ENCODE measurements around the gene DNAJC22.

Gene DNAJC22

DNA sequence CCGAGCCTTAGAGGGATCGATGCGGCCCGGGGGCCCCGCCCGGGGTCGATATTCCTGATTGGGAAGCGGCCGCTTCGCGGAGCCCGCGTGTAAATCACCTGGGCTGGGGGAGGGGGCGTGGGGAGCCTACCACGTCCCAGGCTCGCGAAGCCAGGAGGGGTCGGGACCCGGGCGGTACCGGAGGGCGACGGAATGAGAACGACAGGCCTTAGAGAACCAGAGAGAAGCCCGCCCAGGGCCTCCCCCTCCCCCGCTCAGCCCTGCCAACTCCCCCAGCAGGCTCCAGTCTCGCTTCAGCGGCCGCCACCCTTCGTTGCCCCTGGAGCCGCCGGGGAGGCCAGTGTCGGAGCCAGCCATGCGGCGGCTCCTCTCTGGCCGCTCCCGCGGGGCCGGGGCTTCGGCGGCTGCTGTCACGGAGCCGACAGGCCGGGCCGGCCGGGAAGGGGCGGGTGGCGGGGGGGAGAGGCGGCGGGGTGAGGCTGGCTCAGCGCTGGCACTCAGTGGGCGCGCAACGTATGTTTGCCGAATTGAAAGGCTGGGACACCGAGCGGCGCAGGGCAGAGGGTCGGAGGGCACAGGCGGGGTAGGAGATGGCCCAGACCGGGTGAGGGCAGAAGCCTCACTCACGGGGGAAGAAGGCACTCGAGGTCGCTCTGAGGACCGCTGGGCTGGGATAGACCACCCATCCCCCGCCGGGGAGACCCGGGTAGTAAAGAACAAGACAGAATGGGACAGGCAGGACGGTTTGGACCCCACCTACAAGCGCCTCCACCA, 1.4 kb upstream of the DNAJC22 start:
- no peak for DNase-seq

DNA sequence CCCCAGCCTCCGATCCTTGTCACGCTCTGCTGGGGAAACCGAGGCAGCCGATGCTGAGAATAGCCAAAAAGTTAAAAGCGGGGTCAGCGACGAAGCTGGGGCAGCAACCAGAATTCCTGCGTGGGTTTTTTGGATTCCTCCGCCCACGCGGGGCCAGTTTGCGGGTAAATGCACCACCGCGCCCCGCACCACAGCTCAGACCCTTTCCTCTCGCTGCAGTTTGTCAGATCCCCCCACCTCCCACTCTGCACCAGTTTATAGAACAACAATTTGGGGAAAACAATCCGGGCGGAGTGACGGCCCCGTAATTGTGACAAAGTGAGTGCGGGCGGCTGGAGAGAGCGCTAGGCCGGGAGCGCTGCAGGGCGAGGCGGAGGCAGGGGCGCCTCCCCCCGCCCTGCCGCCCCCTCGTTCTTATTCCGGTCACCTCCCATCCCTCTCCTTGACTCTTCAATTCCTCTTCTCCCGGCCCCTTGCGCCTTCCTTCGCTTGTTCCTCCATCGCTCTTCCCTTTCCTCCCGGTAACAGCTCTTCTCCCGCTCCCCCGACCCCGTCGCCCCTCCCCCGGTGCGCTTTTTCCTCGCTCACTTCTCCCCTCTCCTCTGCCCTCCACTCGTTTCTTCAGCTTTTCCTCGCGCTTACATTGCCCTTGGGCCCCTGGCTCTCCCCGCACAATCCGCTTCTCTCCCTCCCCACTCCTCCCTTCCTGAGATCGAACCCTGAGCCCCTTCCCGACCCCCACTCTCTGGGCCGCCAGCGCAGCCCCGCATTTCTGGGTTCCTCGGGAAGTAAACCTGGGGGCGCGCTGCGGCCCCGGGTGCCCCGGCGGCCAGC, 646 bp upstream of the DNAJC22 start:
- no peak for DNase-seq

DNA sequence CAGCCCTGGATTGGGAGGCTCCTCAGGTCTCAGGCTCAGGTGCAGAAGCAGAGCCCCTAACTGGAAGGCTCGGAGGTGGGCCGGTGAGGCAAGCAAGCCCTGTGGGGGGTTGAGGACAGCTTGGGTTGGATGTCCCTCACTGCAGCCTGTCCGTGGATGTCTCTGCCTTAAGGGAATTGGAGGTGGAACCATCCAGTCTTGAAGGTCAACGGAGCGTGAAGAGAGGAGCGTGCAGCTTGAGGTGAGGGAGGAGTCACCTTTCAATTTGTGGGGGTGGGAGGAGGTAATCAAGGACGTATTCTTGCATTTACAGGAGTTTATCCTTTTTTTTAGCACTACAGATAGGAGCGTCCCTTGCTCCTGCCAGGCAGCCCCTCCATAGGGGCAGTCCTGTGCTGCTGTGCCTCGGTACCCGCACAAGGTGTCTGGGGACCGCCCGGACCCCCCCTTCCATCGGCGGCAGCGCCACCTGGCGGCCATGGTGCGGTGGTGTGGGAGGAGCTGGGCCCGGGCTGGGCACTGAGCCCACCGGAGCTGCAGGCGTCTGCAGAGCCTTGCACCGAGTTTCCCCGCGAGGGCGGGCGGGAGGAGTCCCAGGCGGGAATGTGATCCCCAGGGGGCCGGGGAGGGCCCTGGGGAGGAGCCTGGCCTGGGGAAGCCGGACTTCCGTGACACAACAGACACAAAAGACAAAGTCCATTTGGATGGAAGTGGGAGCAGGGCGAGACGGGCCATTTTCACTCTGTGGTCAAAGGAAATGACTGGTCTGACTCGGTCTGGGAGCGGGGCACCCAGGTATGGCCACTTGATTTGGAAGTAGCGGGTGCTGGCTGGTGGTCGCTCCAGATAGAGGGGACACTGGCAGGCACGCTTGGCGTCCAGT, 864 bp downstream of the DNAJC22 start:
- peak; percentile 83 for DNase-seq

DNA sequence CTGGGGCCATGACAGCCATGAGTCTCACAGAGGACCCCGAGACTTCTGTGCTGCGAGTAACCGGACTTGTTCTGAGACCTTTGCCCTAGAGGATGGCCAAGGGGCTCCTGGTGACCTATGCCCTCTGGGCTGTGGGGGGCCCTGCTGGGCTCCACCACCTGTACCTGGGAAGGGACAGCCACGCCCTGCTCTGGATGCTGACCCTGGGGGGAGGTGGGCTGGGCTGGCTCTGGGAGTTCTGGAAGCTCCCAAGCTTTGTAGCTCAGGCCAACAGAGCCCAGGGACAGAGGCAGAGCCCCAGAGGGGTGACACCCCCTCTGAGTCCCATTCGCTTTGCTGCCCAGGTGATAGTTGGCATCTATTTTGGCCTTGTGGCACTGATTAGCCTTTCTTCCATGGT, 2.1 kb downstream of the DNAJC22 start:
- no peak for DNase-seq

DNA sequence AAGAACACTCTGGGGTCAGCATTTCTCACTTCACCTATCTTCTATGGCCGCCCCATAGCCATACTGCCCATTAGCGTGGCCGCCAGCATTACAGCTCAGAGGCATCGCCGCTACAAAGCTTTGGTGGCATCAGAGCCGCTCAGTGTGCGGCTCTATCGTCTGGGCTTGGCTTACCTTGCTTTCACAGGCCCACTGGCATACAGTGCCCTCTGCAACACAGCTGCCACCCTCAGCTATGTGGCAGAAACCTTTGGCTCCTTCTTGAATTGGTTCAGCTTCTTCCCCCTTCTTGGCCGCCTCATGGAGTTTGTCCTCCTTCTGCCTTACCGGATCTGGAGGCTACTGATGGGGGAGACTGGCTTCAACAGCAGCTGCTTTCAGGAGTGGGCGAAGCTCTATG, 2.6 kb downstream of the DNAJC22 start:
- no peak for DNase-seq

DNA sequence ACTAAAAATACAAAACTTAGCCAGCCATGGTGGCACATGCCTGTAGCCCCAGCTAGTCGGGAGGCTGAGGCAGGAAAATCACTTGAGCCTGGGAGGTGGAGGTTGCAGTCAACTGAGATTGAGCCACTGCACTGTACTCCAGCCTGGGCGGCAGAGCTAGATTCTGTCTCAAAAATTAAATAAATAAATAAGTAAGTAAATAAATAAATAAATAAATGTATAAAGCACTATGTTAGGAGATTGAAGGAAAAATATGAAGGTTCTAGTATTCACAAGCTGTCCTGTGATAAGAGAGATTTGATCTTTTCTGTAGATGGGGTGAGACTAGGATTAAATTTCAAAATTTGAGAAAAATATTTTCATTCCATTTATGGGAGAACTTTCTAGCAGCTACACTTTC, 5.7 kb downstream of the DNAJC22 start:
- no peak for DNase-seq

DNA sequence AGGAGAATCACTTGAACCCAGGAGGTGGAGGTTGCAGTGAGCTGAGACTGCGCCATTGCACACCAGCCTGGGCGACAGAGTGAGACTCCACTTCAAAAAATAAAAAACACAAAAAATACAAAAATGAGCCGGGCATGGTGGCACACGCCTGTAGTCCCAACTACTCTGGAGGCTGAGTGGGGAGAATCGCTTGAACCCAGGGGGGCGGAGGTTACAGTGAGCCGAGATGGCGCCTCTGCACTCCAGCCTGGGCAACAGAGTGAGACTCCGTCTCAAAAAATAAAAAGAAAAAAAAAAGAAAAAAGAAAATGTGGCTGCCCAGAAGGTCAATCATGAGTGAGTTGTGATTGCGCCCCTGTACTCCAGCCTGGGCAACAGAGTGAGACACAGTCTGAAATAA, 9.2 kb downstream of the DNAJC22 start:
- no peak for DNase-seq

DNA sequence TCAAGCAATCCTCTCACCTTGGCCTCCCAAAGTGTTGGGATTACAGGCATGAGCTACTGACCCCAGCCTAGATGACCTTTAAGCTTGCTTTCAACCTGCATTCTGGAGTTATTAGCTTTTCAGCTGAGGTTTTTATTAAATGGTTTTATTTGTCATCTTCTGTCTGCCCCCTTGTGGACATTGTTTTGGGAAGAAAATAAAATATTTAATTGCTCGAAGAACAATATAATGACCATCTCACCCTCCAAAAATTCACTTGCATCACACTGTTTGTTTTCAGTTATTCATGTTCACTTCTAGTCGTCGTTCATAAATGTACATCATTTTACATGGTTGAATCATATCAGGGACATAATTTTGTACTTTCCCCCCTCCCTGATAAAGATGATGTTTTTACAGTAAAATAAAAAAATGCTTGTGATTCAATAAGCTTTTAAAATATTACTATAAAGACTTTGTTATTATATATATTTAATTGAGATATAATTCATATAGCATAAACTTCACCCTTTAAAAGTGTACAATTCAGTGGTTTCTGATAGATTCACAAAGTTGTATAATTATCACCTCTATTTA, 10.5 kb downstream of the DNAJC22 start:
- DNase-seq = no peak

DNA sequence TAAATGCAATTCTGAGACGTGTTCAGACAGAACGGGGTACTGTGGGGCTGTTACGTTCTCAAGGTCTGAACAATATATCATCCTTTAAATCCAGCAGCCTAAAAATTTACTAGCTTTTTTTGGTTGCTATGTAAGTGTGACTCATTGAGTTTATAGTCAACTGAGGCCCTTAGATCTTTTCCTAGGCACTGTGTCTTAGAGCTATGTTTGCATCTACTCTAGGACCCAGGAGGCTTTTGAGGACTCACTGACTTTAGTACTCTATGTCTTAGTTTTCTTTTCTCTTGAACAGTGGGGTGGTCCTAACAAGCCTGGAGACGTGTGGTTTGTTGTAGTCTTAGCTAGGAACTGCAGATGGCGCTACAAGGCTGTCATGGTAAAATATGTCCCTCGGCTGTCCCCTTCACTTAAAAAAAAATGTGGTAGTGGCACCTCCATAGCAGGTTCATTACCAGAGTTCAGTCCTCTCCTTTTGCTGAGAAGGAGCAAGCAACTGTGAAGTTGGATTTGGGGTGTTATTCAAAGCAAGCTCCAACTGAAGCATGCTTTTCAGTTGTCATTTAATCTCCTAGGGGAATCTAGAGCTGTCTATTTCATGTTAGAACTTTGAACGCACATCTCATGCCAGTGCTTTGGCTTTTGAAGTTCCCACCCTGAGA, 11.9 kb downstream of the DNAJC22 start:
- DNase-seq = peak; percentile 88

DNA sequence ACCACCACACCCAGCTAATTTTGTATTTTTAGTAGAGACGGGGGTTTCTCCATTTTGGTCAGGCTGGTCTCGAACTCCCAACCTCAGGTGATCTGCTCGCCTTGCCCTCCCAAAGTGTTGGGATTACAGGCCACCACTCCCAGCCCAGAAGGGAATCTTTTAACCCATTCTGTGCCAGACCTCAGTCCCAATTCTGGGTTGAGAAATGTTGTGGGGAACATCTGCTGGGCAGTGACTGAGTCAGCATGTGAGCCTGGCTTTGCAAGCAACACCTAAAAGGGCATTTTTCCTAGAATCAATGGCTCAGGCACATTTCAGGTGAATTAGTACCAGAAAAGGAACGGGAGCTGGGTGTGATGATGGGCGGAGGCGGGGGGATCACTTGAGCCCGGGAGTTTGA, 13.0 kb downstream of the DNAJC22 start:
- DNase-seq = no peak

DNA sequence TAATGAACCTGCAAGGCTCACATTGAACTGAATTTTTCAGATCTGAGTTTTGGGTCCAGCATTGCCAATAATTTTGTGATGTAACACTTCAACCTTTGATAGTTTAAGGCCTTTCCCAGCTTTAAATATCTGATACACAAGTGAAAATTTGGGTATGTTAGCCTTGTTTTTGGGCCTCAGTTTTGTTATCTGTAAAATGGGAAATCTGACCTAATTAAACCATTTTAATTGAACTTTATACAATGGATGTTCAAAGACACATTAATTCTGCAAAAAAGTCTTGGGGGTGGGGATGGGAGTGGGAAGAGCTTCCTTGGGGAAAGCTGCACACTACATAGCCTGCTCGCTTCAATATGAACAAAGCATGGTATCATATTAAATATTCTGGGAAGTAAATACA, 15.4 kb downstream of the DNAJC22 start:
- no peak for DNase-seq

DNA sequence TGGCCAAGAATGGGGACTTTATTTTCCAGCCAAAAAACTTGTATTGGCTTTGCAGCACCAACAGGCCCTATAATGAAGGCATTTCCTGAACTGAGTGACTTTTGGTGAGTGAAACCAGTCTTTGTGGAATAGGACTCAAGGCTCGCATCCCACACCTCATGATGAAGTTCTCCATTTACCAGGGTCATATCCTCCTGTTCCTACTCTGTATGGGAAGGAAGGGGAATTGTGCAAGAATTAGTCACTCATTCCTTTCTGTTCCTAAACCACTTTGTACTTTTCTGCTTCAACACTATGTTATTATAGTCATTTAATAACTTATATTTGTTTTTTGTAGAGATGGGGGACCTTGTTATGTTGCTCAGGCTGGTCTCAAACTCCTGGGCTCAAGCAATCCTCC, 18.3 kb downstream of the DNAJC22 start:
- no peak for DNase-seq

DNA sequence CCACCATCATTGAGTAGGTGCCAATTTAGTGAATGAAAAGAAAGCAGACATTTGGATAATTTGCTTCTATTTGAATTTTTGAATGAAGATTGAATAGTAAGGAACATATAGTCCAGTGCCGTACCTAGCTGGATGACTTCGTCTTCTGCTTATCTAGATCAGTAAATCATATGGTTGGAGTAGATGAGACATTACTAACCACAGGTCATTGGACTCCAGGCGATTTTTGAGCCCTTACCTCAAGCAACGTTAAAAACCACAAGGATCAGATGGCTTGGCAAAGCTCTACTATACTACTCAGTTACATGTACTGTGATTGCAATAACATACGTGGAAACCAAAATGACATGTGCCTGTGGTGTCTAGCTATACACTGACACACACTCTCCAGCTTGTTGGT, 18.9 kb downstream of the DNAJC22 start:
- DNase-seq = no peak

DNA sequence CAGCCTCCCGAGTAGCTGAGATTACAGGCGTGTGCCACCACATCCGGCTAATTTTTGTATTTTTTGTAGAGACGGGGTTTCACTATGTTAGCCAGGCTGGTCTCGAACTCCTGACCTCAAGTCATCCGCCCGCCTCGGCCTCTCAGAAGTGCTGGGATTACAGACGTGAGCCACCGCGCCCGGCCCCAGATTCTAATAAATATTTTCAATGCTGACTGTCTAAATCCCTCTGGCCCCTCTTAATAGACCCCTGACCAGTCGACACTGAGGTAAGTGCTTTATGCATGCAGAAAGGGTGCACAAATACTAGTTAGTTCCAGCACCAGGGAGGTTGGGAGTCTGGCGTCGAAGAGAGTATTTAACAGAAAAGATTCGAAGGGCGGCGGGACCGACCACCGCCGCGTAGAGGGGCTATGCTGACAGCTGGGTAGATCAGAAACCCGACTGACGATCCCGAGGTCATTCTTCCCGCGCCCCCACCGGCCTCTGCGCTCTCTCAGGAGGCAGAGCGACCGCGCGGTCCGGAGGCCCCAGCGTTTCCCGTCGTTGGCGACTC, 19.5 kb downstream of the DNAJC22 start:
- DNase-seq = no peak

DNA sequence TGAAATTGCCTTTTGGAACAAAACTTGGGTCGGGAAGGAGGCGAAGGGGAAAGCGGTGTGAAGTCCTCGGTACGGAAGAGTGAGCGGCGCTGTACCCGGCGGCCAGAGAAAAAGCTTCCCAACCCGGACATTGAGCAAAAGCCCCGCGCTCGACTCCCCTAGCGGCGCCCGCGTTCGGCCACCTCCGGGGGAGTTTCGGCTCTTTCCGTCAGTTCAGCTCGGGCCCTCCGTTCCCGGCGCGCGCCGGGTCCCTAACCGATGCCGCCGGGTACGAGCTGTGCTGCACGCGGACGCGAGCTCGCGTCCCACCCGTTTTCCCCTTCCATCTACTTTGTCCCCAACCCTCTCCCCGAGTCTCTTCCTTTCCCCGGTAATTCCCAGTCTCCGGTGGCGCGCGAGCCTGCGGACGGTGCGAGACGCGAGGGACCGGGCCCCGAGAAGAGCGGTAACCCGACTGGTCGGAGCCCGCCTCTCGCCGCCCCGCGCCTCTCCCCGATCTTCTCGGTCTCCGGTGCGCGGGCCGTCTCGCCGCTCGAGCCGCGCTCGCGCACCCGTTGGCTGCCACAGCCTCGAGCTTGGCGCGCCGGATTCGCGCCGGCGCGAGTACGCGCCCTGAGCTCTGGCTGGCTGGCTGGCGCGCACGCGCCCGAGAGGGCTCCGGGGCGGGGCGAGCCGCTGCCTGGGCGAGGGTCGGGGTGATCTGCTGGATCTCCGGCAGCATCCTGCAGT, 20.1 kb downstream of the DNAJC22 start:
- DNase-seq = peak; percentile 92

DNA sequence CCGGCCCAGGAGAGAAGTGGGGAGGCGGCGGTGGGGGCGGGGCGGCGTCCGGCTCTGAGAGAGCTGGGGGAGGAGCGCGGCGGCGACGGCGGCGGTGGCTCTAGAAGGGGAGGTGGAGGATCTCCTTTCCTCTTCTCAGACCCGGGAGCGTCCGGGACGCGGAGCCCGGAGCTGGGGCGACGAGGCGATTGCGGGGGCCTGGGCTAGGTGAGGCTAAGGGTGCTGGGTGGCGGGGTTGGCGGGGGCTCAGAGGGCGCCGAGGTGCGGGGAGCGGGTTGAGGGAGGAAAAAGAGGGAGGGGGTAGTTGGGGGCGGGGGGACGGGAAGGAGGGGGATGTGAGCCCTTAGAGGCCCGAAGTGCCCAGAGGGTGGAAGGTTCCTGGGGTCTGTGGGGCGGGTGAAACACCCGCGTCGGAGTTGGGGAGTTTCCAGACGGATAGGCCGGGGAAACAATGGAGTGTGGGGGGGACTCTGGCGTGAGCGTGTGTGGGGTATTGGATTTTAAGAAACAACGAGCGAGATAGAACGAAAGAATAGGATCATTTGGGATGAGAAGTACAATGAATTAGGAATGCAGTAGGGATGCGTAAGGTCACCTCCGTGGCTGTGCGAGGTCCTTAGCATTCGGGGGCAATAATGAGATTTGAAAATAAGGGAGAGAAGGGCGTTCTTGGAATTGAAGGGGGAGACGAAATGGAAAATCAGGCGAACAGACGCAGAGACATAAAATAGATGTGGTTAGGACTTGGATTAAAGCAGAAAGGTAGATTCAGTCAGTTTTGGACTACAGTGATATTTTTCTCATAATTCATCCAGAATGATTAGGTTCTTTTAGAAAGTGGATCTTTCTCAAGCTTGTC, 20.9 kb downstream of the DNAJC22 start, which contains the start of gene SPATS2:
Gene SPATS2, plus strand, starts transcription at position 82 of the 859 bp plus-strand sequence. CDS start 93,551 bp downstream, outside the sequence.
- no peak for DNase-seq

DNA sequence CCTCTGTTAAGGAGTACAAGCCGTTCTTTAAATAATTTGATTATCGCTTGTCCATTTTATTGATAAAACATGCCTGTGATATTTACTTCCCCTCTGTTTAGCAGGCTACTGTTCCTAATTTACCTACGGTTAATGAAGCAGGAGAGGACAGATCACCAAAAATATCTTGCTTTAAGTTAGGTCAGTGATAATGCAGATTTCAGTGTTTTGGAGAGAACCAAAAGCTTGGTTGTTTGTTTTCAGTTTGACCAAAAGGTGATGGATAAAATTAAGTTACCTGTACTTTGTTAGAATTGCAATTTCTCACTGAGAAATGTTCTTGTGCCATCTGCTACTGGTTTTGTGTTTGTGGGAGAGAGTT, 21.5 kb downstream of the DNAJC22 start:
- no peak for DNase-seq

DNA sequence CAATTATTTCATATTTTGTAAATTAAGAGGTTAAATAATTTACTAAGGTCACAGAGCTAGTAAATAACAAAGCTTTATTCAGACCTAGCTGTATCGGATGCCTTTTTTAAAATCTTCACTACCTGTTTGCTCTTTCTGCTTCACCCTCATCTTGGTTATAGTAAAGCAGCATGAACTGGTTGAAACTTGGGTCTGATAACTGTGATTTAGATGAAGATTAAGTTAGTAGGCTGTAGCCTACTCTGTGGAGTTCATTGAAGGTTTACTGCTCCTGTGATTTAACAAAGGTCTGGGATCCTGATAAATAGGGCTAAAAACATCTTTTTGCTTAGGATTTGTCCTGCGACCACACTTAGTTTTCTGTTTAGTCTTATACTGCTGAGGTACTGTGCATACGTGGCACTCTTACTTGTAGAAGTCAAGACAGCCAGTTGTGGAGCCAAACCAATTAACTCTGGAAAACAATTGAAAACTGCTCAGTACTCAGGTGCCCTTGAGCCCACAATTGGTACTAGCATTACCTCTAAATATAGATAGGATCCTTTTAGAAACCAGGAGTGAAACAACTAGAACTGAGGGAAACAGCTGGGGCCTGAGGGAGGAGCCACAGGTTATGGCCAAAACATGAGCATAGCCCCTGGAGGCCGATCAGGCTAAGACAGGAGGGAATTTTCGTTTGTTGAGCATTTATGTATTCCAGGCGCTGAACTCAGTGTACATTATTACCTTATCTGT, 22.9 kb downstream of the DNAJC22 start:
- peak; percentile 69 for DNase-seq

DNA sequence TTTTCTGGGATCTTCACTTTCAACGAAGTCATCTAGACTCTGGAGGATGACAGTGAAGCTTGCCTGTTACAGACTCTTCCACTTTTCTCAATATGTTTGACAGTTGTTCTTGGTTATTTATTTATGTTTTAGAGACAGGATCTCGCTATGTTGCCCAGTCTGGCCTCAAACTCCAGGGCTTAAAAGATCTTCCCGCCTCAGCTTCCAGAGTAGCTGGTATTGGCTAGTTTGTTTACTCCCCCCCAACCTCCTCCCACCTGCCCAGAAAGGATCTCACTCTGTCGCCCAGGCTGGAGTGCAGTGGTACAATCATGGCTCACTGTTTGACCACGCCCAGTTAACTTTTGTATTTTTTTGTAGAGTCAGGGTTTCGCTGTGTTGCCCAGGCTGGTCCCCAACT, 23.9 kb downstream of the DNAJC22 start:
- DNase-seq = no peak

DNA sequence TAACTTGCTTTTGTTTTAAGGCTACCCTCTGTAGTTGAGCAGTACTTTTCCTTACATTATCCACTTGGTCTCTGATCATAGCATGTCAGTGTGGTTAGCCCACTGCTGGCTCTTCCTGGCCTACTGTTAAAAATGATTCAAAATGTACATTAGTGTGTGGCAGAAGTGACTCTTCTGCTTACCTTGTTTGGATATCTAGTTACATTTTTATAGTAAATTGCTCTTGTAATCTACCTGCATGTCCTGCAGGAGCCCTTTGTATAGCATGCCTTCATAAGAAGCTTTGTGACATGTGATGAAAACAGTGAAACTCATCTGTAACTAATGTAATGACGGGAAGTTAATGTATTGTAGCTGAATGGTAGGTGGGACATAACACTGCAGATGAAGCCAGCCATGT, 28.7 kb downstream of the DNAJC22 start:
- no peak for DNase-seq
